ENCODE measurements around the gene MAP1S.

DNA sequence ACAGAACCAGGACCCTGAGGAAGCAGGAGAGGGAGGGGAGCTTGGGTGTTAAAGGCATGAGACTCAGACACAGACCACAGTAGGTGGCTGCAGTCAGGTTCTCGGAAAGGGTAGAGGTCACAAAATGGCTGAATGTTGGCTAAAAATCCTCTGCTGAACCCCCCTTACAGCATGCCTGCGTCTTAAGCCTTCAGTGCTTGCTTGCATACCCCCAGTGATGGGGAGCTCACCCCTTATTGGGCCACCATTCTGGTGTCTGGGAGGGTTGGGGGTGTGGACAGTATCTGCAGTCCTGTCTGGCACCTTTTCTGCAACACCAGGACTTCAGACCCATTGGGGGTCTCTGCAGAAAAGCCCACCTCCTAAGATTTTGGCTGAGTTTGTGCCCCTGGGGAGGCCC lies 61.5 kb downstream of the MAP1S start:
- TF ChIP-seq, protein P1, sequence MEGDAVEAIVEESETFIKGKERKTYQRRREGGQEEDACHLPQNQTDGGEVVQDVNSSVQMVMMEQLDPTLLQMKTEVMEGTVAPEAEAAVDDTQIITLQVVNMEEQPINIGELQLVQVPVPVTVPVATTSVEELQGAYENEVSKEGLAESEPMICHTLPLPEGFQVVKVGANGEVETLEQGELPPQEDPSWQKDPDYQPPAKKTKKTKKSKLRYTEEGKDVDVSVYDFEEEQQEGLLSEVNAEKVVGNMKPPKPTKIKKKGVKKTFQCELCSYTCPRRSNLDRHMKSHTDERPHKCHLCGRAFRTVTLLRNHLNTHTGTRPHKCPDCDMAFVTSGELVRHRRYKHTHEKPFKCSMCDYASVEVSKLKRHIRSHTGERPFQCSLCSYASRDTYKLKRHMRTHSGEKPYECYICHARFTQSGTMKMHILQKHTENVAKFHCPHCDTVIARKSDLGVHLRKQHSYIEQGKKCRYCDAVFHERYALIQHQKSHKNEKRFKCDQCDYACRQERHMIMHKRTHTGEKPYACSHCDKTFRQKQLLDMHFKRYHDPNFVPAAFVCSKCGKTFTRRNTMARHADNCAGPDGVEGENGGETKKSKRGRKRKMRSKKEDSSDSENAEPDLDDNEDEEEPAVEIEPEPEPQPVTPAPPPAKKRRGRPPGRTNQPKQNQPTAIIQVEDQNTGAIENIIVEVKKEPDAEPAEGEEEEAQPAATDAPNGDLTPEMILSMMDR (IDR thresholded peaks at IDR 0.05; ENCODE audit: low read depth, low read length, poor library complexity, severe bottlenecking) = no peak
- TF ChIP-seq EZH2phosphoT487 (IDR thresholded peaks at IDR 0.05; ENCODE audit: borderline replicate concordance, low read length) = no peak

Data from DOHH2 (cell line).